ENCODE measurements around the gene DAD1.

DNA sequence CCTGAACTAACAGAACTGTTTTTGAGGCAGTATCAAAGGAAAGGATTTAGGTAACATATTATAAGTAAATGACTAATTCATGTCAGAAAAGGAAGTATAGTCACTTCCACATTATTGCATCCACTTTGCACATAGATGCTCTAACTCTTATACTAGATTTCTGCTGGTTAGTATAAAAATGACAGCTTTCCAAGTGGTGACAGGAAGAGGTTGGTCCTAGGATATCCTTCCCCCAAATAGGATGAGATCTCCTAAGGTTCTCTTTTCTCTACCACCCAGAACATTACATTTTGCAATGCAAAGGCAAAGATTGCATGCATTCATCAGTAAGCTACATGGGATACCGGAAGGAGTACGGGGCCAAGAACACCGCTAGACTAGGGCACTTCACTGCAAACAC lies 15.2 kb downstream of the DAD1 start:
- TF ChIP-seq, protein P1, sequence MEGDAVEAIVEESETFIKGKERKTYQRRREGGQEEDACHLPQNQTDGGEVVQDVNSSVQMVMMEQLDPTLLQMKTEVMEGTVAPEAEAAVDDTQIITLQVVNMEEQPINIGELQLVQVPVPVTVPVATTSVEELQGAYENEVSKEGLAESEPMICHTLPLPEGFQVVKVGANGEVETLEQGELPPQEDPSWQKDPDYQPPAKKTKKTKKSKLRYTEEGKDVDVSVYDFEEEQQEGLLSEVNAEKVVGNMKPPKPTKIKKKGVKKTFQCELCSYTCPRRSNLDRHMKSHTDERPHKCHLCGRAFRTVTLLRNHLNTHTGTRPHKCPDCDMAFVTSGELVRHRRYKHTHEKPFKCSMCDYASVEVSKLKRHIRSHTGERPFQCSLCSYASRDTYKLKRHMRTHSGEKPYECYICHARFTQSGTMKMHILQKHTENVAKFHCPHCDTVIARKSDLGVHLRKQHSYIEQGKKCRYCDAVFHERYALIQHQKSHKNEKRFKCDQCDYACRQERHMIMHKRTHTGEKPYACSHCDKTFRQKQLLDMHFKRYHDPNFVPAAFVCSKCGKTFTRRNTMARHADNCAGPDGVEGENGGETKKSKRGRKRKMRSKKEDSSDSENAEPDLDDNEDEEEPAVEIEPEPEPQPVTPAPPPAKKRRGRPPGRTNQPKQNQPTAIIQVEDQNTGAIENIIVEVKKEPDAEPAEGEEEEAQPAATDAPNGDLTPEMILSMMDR (IDR thresholded peaks at IDR 0.05): no peak
- TF ChIP-seq EP300 (IDR thresholded peaks at IDR 0.05): no peak
- no peak for TF ChIP-seq POLR2A (IDR thresholded peaks at IDR 0.05)

All from sigmoid colon (tissue), 4 donors.